GM18909 (cell line): Measurements from ENCODE around the gene DPH6.
"Not testable (repeated sequence)": the region's sequence is repeated elsewhere in the genome, so short reads cannot be mapped to it uniquely, and the experiment has no call there.

Experiments used
- ATAC-seq: cut with Tn5 transposase; IDR thresholded peaks from one replicate; pipeline ENCODE4 v1.9.1; 2021; ENCODE audit warnings: mild to moderate bottlenecking; ENCODE audit not compliant: unreplicated experiment, poor library complexity

Gene DPH6

GRCh38 chr15:35545824-35546510 is at the start of gene DPH6:
DPH6 (minus strand) TSS chr15:35546165; CDS start chr15:35546141, 24 bp downstream.
- ATAC-seq = peak; percentile 89

- ATAC-seq = no peak
Measured at GRCh38 chr15:35595656-35596055, 49.7 kb upstream of the DPH6 start.

- not testable (repeated sequence) for ATAC-seq
Measured at GRCh38 chr15:35591987-35592386, 46.0 kb upstream of the DPH6 start.

GRCh38 chr15:35583863-35584528 is 38.0 kb upstream of the DPH6 start:
- no peak for ATAC-seq

GRCh38 chr15:35580606-35581005 is 34.6 kb upstream of the DPH6 start:
- ATAC-seq = no peak

GRCh38 chr15:35567392-35567791 is 21.4 kb upstream of the DPH6 start:
- no peak for ATAC-seq

- ATAC-seq = no peak
Measured at GRCh38 chr15:35566991-35567390, 21.0 kb upstream of the DPH6 start.

- no peak for ATAC-seq
Measured at GRCh38 chr15:35565901-35566300, 19.9 kb upstream of the DPH6 start.

- no peak for ATAC-seq
Measured at GRCh38 chr15:35562641-35563040, 16.7 kb upstream of the DPH6 start.

GRCh38 chr15:35561308-35561707 is 15.3 kb upstream of the DPH6 start:
- no peak for ATAC-seq

- no peak for ATAC-seq
Measured at GRCh38 chr15:35560870-35561269, 14.9 kb upstream of the DPH6 start.

GRCh38 chr15:35560258-35560657 is 14.3 kb upstream of the DPH6 start:
- ATAC-seq = no peak

GRCh38 chr15:35559683-35560082 is 13.7 kb upstream of the DPH6 start:
- ATAC-seq = no peak

- ATAC-seq = no peak
Measured at GRCh38 chr15:35557544-35557943, 11.6 kb upstream of the DPH6 start.

- ATAC-seq = no peak
Measured at GRCh38 chr15:35557012-35557411, 11.0 kb upstream of the DPH6 start.

GRCh38 chr15:35555244-35555643 is 9.3 kb upstream of the DPH6 start:
- no peak for ATAC-seq

GRCh38 chr15:35550957-35551356 is 5.0 kb upstream of the DPH6 start:
- no peak for ATAC-seq

- ATAC-seq = no peak
Measured at GRCh38 chr15:35549567-35549966, 3.6 kb upstream of the DPH6 start.

- no peak for ATAC-seq
Measured at GRCh38 chr15:35548435-35548834, 2.5 kb upstream of the DPH6 start.

GRCh38 chr15:35547775-35548364 is 1.9 kb upstream of the DPH6 start:
- ATAC-seq = no peak

GRCh38 chr15:35546511-35547381 is 781 bp upstream of the DPH6 start:
- peak; percentile 39 for ATAC-seq
